ENCODE measurements around the gene HSD17B3.

HSD17B3 gene

DNA sequence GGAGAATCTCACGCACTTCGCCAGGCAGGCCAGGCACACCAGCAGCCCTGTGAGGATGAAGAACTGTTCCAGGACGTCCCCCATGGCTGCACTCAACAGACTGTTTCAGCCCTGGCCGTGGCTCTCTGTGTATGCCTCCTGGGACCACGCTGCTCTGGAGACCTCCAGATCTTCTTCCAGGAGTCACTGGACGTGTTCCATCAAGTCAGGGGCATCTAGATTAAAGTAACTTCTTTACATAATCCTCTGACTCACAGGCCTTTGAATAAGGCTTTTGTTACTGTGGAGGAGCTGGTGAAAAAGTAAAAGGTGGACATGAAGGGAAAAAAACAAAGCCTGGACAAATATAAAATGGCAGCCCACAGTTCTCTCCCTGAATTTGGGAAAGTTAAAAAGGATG, at the start of gene HSD17B3:
Gene HSD17B3 (minus strand): TSS at position 156 of the 400 bp plus-strand sequence. CDS start 72 bp downstream, at position 84.
- H3K4me1 Mint-ChIP-seq = no peaks in the 10 kb centered on the region
- H3K4me3 Mint-ChIP-seq = no peak within 1 kb of the TSS
- H3K9me3 Mint-ChIP-seq = peaks cover 6% of the 10 kb centered on the region
- ATAC-seq (replicated peaks; ENCODE audit: extremely low read depth, poor library complexity, severe bottlenecking) (no peak), DNase-seq (ENCODE audit: low spot score in 2 of 2) (no peak)
- no peaks in the 10 kb centered on the region for H3K36me3 Mint-ChIP-seq (ENCODE audit: insufficient read depth)
- H3K27me3 Mint-ChIP-seq = peaks cover 32% of the 10 kb centered on the region
- no peak within 1 kb of the TSS for H3K27ac Mint-ChIP-seq (ENCODE audit: low read depth)

DNA sequence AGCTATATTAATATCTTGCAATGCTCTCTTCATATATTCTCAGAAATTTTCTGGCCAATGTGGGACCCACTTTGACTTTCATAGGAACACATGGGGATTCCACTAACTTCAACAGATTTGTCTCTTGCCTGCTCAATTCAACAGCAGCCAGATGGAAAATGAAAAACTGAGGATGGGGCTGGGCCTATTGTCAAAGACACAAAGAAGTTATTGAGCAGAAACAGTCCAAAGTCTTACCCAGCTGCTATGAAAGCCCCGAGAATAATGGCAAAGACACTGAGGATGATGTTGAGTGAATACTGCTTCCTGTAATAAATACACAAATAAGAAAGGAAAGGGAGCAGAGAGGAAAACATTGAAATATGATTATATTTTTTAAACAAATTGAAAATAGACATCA, 48.9 kb upstream of the HSD17B3 start:
- peaks cover 8% of the 10 kb centered on the region for H3K36me3 Mint-ChIP-seq (ENCODE audit: insufficient read depth)
- H3K4me1 Mint-ChIP-seq = no peaks in the 10 kb centered on the region
- no peaks in the 10 kb centered on the region for H3K27me3 Mint-ChIP-seq
- DNase-seq (ENCODE audit: low spot score in 2 of 2) (no peak), ATAC-seq (replicated peaks; ENCODE audit: extremely low read depth, poor library complexity, severe bottlenecking) (no peak)
- H3K9me3 Mint-ChIP-seq = no peaks in the 10 kb centered on the region
- H3K27ac Mint-ChIP-seq (ENCODE audit: low read depth) = no peak overlapping the region
- H3K4me3 Mint-ChIP-seq = no peak overlapping the region

DNA sequence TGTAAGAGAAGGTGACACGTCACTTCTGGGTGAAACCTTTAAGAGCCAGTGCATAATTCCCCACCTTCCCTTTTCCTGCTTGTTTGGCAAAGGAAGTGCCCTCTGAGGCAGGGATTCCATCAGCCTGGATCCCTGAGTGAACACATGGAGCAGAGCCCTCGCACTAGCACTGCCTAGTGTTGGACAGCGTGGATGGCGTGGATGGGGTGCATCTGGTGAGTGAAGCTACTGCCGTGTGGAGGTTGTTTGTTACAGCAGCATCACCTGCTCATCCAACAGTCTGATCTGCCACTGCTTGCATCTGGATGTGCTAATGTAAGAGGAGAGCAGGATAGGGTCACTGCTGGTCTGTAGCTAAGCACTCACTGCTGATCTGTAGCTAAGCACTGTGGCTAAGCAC, 46.3 kb upstream of the HSD17B3 start:
- peaks cover 8% of the 10 kb centered on the region for H3K36me3 Mint-ChIP-seq (ENCODE audit: insufficient read depth)
- no peak overlapping the region for H3K27ac Mint-ChIP-seq (ENCODE audit: low read depth)
- no peaks in the 10 kb centered on the region for H3K9me3 Mint-ChIP-seq
- no peaks in the 10 kb centered on the region for H3K27me3 Mint-ChIP-seq
- no peaks in the 10 kb centered on the region for H3K4me1 Mint-ChIP-seq
- ATAC-seq (replicated peaks; ENCODE audit: extremely low read depth, poor library complexity, severe bottlenecking) = no peak
- H3K4me3 Mint-ChIP-seq = no peak overlapping the region
- DNase-seq (ENCODE audit: low spot score in 2 of 2) = no peak

DNA sequence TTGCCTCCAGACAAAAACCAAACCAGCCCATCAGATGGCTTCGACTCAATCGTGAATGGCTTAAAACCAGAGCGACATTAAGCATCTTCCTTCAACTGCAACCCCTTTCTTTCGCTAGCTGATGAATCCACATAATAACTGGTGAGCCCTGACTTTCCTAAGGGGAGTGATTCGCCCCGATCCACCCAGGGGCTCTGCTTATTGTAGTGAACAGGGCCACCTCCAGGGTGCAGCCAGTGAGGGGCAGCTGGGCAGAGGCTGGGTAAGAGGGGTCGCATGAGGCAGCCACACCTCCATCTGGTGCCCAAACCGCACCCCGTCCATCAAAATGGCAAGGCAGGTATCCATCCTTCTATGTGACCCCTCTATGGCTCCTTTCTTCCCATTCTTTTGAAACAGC, 43.6 kb upstream of the HSD17B3 start:
- DNase-seq (ENCODE audit: low spot score in 2 of 2) (no peak), ATAC-seq (replicated peaks; ENCODE audit: extremely low read depth, poor library complexity, severe bottlenecking) (no peak)
- Mint-ChIP-seq H3K9me3 (no peaks in the 10 kb centered on the region), H3K4me3 (no peak overlapping the region), H3K27me3 (no peaks in the 10 kb centered on the region), H3K36me3 (ENCODE audit: insufficient read depth) (peaks cover 7% of the 10 kb centered on the region), H3K4me1 (no peaks in the 10 kb centered on the region), H3K27ac (ENCODE audit: low read depth) (no peak overlapping the region)

DNA sequence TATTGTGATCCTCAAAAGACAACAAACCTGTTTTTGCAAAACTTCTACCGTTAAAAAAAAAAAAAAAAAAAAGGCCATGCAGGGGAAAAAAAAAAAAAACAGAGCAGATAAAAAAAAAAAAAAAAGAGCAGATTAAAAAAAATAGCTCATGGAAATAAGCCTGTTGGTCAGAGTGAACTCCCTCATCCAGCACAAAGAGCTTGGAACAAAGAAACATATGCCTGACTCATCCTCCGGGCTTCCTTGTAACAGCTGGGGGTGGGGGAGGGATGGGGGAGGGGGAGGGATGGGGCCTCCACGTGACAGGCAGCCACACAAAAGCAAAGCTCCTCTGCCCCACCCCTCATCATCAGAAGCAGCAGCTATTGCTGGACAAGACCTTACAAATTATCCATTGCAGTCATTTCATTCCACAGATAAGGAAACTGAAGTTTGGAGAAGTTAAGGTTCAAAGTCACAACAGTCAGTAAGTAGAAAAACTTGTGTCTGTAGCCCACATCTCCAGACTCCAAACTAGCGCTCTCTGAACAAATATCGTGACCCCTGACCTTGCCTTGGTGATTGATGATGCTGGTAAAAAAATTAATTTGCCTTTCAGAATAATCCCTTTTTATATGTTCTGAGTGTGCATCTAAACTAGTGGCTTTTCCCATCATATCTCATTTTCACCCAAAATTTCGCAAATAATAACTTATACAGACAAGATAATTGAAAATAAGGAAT, 42.6 kb upstream of the HSD17B3 start:
- ATAC-seq (replicated peaks; ENCODE audit: extremely low read depth, poor library complexity, severe bottlenecking) (no peak), DNase-seq (ENCODE audit: low spot score in 2 of 2) (no peak)
- H3K27me3 Mint-ChIP-seq = no peaks in the 10 kb centered on the region
- no peak overlapping the region for H3K27ac Mint-ChIP-seq (ENCODE audit: low read depth)
- peaks cover 4% of the 10 kb centered on the region for H3K36me3 Mint-ChIP-seq (ENCODE audit: insufficient read depth)
- no peaks in the 10 kb centered on the region for H3K9me3 Mint-ChIP-seq
- no peaks in the 10 kb centered on the region for H3K4me1 Mint-ChIP-seq
- H3K4me3 Mint-ChIP-seq = no peak overlapping the region

DNA sequence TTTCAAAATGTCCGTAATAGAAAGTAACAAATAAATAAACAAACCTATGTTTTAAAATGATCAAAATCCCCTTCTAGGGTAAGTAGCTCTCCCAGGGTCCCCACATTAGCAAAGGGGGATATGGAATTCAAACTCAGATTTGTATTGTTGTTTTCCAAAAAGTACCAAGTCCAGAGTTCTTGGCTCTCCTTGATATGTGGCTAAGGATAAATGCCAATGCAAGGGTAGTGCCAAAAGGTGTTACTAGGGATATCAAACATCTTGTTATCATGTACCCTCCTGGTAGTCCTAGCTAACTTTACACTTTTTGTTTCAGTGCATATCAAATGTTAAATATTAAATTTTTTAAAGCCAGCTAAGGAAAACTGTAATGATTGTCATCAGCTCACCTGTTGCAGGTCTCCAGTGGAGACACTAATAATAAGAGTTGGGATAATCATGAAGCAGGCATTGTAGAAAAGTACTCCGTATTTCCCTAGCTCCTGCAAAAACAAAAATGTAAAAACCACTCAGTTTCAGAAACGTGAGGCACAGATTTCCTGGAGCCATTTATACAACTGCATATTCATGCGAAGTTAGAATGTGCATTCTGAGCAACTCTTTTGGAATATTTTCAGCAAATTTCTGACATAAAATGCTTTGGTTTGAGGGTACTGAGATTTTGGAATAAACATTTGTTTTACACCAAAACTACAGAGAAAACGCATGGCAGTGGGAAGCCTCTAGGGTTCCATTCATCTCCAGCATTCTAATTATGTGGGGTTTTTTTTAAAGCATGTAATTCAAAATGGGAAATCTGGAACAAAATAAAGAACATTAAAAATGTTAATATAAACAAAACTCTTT, 41.8 kb upstream of the HSD17B3 start:
- H3K4me1 Mint-ChIP-seq = no peaks in the 10 kb centered on the region
- H3K27ac Mint-ChIP-seq (ENCODE audit: low read depth) = no peak overlapping the region
- no peaks in the 10 kb centered on the region for H3K9me3 Mint-ChIP-seq
- DNase-seq (ENCODE audit: low spot score in 2 of 2) = no peak
- H3K36me3 Mint-ChIP-seq (ENCODE audit: insufficient read depth) = peaks cover 4% of the 10 kb centered on the region
- no peak overlapping the region for H3K4me3 Mint-ChIP-seq
- no peak for ATAC-seq (replicated peaks; ENCODE audit: extremely low read depth, poor library complexity, severe bottlenecking)
- H3K27me3 Mint-ChIP-seq = no peaks in the 10 kb centered on the region

DNA sequence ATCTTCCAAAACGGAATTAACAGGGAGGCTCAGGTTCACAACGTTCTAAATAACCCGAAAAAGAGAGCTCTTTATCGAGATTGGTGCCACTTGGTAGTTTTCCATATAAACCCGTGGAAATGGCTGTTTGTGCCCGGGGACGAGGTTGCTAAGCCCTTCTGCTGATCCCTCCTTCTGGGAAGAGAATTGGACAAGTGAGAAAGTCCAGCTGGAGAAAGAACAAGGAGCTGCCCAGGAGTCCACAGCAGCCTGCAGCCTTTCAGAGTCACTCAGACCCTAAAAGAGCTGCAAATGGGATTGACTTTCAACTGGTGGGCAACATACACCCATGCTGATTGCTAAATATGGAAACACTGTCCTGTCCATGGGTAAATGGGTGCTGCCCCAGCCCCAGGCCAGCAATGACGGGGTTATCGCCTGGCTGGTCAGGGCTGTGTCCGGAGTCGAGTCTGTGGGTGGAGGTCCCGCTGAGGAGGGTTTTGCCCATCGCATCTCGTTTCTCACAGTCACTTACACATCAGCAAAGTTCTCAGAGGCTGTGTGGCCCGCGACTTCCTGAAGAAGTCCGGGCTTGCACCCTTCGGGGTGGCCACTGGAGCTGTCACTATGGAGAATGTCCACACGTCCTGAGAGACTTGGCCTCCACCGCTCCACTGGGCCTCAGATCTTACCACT, 40.7 kb upstream of the HSD17B3 start:
- no peak overlapping the region for H3K4me3 Mint-ChIP-seq
- H3K27ac Mint-ChIP-seq (ENCODE audit: low read depth) = no peak overlapping the region
- ATAC-seq (replicated peaks; ENCODE audit: extremely low read depth, poor library complexity, severe bottlenecking) = no peak
- no peak for DNase-seq (ENCODE audit: low spot score in 2 of 2)
- peaks cover 4% of the 10 kb centered on the region for H3K36me3 Mint-ChIP-seq (ENCODE audit: insufficient read depth)
- no peaks in the 10 kb centered on the region for H3K4me1 Mint-ChIP-seq
- H3K9me3 Mint-ChIP-seq = no peaks in the 10 kb centered on the region
- no peaks in the 10 kb centered on the region for H3K27me3 Mint-ChIP-seq

DNA sequence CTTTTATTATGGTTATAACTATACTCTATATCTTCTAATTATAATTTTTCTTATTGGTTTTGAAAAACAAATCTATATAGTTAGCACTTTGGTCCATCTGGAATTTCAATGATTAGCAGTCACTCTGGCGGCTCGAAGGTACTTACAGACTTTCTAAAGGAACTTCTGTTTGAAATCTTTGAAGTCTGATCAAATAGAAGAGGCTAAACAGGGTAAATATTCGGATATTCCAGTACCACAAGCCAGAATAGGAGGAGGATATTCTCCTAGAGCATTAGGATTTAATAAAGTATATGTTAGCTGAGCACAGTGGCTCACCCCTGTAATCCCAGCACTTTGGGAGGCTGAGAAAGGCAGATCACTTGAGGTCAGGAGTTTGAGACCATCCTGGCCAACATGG, 38.7 kb upstream of the HSD17B3 start:
- Mint-ChIP-seq H3K4me1 (no peaks in the 10 kb centered on the region), H3K36me3 (ENCODE audit: insufficient read depth) (peaks cover 2% of the 10 kb centered on the region), H3K27ac (ENCODE audit: low read depth) (no peak overlapping the region), H3K27me3 (no peaks in the 10 kb centered on the region), H3K4me3 (no peak overlapping the region), H3K9me3 (no peaks in the 10 kb centered on the region)
- ATAC-seq (replicated peaks; ENCODE audit: extremely low read depth, poor library complexity, severe bottlenecking) (no peak), DNase-seq (ENCODE audit: low spot score in 2 of 2) (no peak)

DNA sequence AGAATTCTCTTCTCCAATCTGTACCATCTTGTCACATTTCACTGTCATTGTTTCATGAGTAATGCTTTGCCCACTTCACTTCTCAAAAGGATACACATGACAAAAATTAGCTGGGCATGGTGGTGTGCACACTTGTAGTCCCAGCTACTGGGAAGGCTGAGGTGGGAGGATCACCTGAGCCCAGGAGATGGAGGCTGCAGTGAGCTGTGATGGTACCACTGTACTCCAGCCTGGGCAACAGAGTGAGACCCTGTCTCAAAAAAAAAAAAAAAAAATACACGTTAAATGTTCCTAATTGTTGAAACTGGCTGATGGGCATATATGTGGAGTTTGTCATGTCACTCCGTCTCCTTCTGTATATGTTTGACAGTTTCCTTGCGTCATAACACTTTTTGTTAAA, 36.3 kb upstream of the HSD17B3 start:
- H3K4me3 Mint-ChIP-seq = no peak overlapping the region
- peaks cover 3% of the 10 kb centered on the region for H3K36me3 Mint-ChIP-seq (ENCODE audit: insufficient read depth)
- no peak for ATAC-seq (replicated peaks; ENCODE audit: extremely low read depth, poor library complexity, severe bottlenecking)
- H3K27ac Mint-ChIP-seq (ENCODE audit: low read depth) = no peak overlapping the region
- no peak for DNase-seq (ENCODE audit: low spot score in 2 of 2)
- no peaks in the 10 kb centered on the region for H3K4me1 Mint-ChIP-seq
- H3K9me3 Mint-ChIP-seq = no peaks in the 10 kb centered on the region
- no peaks in the 10 kb centered on the region for H3K27me3 Mint-ChIP-seq

DNA sequence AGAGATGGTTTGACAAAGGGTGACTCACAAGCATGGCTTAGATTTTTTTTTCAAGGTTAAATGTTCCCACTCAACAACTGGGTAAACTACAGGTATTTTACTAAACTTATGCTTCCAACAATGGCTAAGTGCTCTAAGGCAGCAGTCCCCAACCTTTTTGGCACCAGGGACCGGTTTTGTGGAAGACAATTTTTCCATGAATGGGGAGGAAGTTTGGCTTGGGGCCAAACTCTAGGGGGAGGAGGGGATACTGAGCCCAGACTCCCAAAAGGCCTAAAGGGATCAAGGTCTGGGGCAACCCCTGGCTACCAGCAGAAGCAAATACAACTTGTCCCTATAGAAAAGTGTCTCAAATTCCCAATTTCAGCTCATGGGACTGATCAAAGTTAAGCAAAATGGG, 32.0 kb upstream of the HSD17B3 start:
- H3K36me3 Mint-ChIP-seq (ENCODE audit: insufficient read depth) = peaks cover 1% of the 10 kb centered on the region
- no peak for DNase-seq (ENCODE audit: low spot score in 2 of 2)
- ATAC-seq (replicated peaks; ENCODE audit: extremely low read depth, poor library complexity, severe bottlenecking) = no peak
- H3K27me3 Mint-ChIP-seq = no peaks in the 10 kb centered on the region
- H3K4me3 Mint-ChIP-seq = no peak overlapping the region
- no peaks in the 10 kb centered on the region for H3K9me3 Mint-ChIP-seq
- no peak overlapping the region for H3K27ac Mint-ChIP-seq (ENCODE audit: low read depth)
- no peaks in the 10 kb centered on the region for H3K4me1 Mint-ChIP-seq

DNA sequence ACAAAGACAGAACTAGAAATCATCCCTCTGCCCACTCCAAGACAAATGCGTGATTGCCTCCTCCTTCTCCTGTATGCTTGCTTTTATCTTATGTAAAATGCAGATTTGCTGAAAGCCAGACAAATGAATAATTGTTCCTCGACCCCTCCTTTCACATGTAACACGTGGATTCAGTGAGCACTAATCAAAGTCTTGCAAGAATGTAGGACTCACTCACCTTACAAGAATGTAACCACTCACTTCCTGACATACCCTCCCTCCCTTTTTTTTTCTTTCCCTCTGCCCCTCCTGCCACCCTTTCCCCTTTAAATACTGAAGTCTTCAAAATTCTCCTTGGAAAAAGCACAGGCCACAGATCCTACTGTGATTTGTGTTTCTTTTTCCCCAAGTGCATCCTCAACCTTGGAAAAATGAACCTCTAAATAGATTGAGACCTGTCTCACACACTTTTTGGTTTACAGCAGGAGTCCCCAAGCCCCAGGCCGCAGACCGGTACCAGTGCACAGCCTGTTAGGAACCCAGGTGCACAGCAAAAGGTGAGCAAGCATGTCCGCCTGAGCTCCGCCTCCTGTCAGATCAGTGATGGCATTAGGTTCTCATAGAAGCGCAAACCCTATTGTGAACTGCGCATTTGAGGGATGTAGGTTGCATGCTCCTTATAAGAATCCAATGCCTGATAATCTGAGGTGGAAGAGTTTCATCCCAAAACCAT, 29.4 kb upstream of the HSD17B3 start:
- no peak for DNase-seq (ENCODE audit: low spot score in 2 of 2)
- Mint-ChIP-seq H3K27ac (ENCODE audit: low read depth) (no peak overlapping the region), H3K4me1 (no peaks in the 10 kb centered on the region), H3K27me3 (no peaks in the 10 kb centered on the region), H3K36me3 (ENCODE audit: insufficient read depth) (peaks cover 1% of the 10 kb centered on the region), H3K4me3 (no peak overlapping the region), H3K9me3 (no peaks in the 10 kb centered on the region)
- no peak for ATAC-seq (replicated peaks; ENCODE audit: extremely low read depth, poor library complexity, severe bottlenecking)

DNA sequence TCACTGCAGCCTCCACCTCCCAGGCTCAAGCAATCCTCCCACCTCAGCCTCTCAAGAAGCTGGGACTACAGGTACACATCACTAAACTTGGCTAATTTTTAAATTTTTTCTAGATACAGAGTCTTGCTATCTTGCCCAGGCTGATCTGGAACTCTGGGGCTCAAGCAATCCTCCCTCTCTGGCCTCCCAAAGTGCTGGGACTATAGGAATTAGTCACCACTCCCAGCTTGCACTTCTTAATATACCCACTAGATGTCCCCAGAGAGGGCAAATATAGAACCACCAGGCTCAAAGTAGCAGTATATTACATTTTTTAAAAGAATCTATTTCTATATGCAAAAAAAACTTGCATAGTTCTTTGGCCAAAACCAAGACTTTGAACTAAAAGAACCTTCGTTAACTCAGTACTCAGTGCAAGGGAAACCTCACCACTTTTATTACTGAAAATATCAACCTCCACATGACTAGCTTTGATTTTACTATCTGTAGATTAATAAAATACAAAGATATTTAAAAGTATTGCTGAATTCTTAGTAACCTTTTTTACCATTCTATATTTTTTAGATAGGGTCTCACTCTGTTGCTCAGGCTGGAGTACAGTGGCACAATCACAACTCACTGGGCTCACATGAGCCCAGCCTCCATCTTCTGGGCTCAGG, 25.8 kb upstream of the HSD17B3 start:
- Mint-ChIP-seq H3K4me3 (no peak overlapping the region), H3K9me3 (no peaks in the 10 kb centered on the region), H3K27me3 (no peaks in the 10 kb centered on the region), H3K4me1 (no peaks in the 10 kb centered on the region), H3K27ac (ENCODE audit: low read depth) (no peak overlapping the region), H3K36me3 (ENCODE audit: insufficient read depth) (peaks cover 11% of the 10 kb centered on the region)
- no peak for ATAC-seq (replicated peaks; ENCODE audit: extremely low read depth, poor library complexity, severe bottlenecking)
- peak; percentile 17 to 30 for DNase-seq (ENCODE audit: low spot score in 2 of 2)

All from central memory CD8-positive, alpha-beta T cell (primary cell).